Body of pancreas (tissue), 4 donors: ENCODE results near the gene ANKMY1. TPM values are rescaled to one million over a fixed set of nuclear protein-coding genes. Genes with fewer than 3 reads are reported as not detected.

ENCODE experiments used
- ATAC-seq: fragments of 150-250 bp; one replicate; pipeline ENCODE4 v1.9.1; 2016
- DNase-seq, 4 donors: peaks; one replicate each; pipeline ENCODE4 v3.0.0-alpha.2; 2019
- H3K27ac ChIP-seq, 4 donors: fragments of 200-600 bp; sonication (generic); 1 replicate in 3 of 4; 2 replicates in 1 of 4; pipeline versions ENCODE4 v1.5.1 to v1.6.1; 2016 to 2019; ENCODE audit warnings: mild to moderate bottlenecking in 1 of 4, mixed read lengths in 1 of 4, moderate library complexity in 1 of 4
- H3K27me3 ChIP-seq, 2 donors: fragments of 200-600 bp; sonication (generic); one replicate each; pipeline ENCODE4 v1.6.0; 2016; ENCODE audit warnings: mild to moderate bottlenecking in 1 of 2
- H3K36me3 ChIP-seq, 2 donors: fragments of 200-600 bp; sonication (generic); replicated peaks in 1 of 2; 2 replicates each; pipeline ENCODE4 v1.5.1; 2016; ENCODE audit warnings: low read depth in 2 of 2; ENCODE audit not compliant: insufficient read depth in 1 of 2
- H3K4me1 ChIP-seq: fragments of 200-600 bp; sonication (generic); one replicate; pipeline ENCODE4 v1.6.0; 2016
- H3K4me3 ChIP-seq, 2 donors: fragments of 200-600 bp; sonication (generic); 1 replicate in 1 of 2; 2 replicates in 1 of 2; pipeline ENCODE4 v1.5.1; 2016 to 2019
- H3K9me3 ChIP-seq, 3 donors: fragments of 200-600 bp; sonication (generic); 1 replicate in 2 of 3; 2 replicates in 1 of 3; pipeline ENCODE4 v1.5.1; 2016
- POLR2A ChIP-seq, 3 donors: fragments of 450-650 bp; IDR thresholded peaks; one replicate each; pipeline ENCODE4 v1.6.1; 2016; ENCODE audit warnings: antibody characterized with exemption in 3 of 3, mild to moderate bottlenecking in 2 of 3
- WGBS, 2 donors: methylation state at CpG; one replicate each; pipeline ENCODE4 v1.1.5; 2017; 5-methylcytosine and 5-hydroxymethylcytosine counted together
- intact Hi-C: fragments of 100-400 bp; cut with DNase I; formaldehyde crosslinking; loops from one replicate; pipeline ENCODE4 v1.15.1; 2023
- total RNA-seq, 2 donors: library from RNA; depleted of rRNA; stranded (reverse); fragments of >200 nt; gene quantifications; one replicate each; pipeline ENCODE4 v1.1.0, GENCODE V29; 2016
- TF ChIP-seq, protein P1 (sequence below), 7 experiments: fragments of 450-650 bp in 4 of 7; fragments of 200-600 bp in 3 of 7; sonication (generic) in 3 of 7; IDR thresholded peaks; one replicate each; pipeline ENCODE4 v1.5.1; 2016 to 2019; ENCODE audit warnings: antibody characterized with exemption in 7 of 7

ANKMY1 gene
- total RNA-seq, 2 donors from 2014 or later, result 17.9 to 26.0 TPM

DNA sequence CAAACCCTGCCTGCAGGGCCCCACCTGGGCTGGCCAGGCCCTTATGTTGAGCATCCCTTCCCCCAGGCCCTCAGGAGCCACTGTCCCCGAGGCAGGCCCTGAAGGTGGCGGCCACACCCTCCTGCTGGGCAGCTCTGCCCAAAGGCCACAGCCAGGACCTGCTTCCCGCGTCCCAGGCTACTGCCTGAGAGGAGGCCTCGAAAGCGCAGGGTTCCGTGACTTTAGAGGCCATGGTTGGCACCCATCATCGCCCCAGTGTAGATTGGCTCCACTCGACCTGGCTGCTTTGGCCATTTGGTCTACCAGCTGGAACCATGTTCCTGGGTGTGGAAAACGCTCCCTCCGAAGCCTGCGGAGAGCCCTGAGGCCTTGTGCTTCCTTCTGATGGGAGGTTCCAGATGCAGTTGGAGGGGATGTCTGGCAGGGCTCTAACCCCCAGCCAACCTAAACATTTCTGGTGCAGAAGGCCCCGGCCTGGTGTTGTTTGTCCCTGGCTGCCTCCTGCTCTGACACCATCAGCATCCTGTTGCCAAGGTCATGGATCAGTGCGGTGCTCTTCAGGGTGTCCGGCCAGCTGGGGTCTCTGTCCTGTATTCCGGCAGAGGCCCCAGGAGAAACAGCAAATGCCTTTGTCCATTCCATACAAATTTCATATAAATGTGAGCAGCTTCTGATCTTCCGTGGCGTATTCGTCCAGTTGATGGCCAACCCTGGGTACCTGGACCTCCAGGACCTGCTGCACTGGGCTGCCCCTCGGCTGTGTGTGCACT, 43.5 kb upstream of the ANKMY1 start:
- WGBS, 2 donors, result 62 to 88% methylated on average over 5 to 19 of the region's 20 CpGs
- intact Hi-C loops, result no loop called here

DNA sequence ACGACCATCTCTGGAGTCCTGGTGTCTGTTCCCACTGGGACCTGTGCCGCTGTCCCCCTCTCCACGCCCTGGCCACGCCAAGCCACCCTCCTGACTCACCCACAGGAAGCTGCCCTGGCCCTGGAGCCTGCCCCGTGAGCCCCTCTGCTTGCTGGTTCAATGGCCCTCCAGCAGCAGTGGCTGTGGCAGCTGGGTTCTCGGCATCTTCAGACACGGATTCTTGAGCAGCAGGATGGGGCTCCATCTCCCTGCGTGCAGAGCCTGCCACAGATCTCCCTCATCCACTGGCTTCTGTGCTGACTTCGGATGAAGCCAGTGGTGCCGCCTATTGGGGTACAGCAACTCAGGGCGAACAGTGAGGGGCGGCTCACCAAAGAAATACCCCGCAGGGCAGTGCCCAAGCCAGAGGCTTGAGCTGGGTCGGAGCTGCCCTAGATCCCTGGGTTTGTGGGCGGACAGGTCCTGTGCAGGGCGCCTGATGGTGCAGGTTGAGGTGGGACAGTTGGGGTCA, 42.7 kb upstream of the ANKMY1 start:
- H3K36me3 ChIP-seq, result peaks cover 0 to 6% of the 10 kb centered on the region in 2 donors
- no peak for ATAC-seq
- H3K9me3 ChIP-seq, result no peaks in the 10 kb centered on the region
- intact Hi-C loops, result no loop called here
- H3K27me3 ChIP-seq, result no peaks in the 10 kb centered on the region
- no peak for TF ChIP-seq POLR2A (IDR thresholded peaks at IDR 0.05)
- TF ChIP-seq, protein P1, sequence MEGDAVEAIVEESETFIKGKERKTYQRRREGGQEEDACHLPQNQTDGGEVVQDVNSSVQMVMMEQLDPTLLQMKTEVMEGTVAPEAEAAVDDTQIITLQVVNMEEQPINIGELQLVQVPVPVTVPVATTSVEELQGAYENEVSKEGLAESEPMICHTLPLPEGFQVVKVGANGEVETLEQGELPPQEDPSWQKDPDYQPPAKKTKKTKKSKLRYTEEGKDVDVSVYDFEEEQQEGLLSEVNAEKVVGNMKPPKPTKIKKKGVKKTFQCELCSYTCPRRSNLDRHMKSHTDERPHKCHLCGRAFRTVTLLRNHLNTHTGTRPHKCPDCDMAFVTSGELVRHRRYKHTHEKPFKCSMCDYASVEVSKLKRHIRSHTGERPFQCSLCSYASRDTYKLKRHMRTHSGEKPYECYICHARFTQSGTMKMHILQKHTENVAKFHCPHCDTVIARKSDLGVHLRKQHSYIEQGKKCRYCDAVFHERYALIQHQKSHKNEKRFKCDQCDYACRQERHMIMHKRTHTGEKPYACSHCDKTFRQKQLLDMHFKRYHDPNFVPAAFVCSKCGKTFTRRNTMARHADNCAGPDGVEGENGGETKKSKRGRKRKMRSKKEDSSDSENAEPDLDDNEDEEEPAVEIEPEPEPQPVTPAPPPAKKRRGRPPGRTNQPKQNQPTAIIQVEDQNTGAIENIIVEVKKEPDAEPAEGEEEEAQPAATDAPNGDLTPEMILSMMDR (IDR thresholded peaks at IDR 0.05), result no peak
- peaks cover 9% of the 10 kb centered on the region for H3K4me1 ChIP-seq
- H3K27ac ChIP-seq, result no peak overlapping the region
- WGBS, 2 donors, result 92 to 93% methylated on average over 12 to 16 of the region's 16 CpGs
- peak in 2 of 4 donors; percentile 4 to 10 for DNase-seq
- H3K4me3 ChIP-seq, result no peak overlapping the region

More for the DNA sequence above, 43.5 kb upstream of the ANKMY1 start:
- Histone ChIP-seq H3K9me3 (no peaks in the 10 kb centered on the region), H3K4me3 (no peak overlapping the region), H3K27me3 (no peaks in the 10 kb centered on the region), H3K36me3 (peaks cover 0 to 6% of the 10 kb centered on the region in 2 donors), H3K4me1 (peaks cover 9% of the 10 kb centered on the region), H3K27ac (no peak overlapping the region)
- no peak for TF ChIP-seq POLR2A (IDR thresholded peaks at IDR 0.05)
- TF ChIP-seq, protein P1 (IDR thresholded peaks at IDR 0.05), result no peak
- DNase-seq, result no peak
- no peak for ATAC-seq

DNA sequence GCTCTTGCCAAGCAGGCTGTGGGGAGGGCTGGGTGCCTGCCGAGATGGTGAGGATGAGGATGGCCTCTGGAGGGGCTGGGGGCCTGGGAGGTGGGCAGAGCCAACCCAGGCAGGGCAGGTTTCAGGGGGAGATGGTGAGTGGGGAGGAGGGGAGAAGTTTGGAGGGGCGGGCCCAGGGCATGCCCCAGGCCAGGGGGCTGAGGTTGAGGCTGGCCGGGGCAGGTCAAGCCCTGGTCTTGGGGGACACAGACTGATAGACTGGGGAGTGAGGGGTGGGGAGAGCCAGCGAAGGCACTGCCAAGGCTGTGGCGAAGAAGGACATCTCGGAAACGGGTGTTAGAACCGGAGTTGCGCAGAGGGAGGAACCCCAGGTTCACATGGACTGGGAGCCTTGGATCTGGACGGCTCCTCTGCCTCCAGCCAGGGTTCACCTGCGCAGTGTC, 41.4 kb upstream of the ANKMY1 start:
- no peak for DNase-seq

DNA sequence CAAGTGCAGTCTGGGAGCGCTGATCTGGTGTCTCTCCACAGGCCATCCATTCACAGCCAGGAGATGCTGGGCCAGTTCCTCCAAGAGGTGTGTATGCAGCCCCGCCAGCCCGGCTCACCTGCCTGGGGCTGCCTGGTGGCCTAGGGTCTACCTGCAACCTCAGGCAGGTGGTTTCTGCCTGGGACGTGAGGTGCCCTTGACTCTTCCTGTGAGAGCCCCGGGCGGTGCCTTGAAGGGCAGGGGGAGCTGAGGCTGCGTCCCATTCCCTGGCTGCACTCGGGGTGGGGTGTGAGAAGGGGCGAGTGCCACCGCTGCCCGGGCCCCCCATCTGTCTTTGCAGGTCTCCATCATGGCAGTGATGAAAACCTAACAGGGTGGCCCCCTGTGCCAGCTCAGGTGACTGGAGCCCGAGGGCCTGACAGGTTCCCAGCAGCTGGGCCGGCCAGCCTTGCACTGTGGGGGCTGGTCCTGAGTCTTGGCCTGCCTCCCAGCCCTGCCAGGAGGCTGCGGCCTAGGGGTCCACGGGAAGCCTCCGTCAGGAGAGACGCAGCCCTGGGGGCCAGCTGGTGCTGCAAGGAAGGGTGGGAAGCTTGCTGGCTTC, 40.6 kb upstream of the ANKMY1 start:
- intact Hi-C loops, result no loop called here
- no peaks in the 10 kb centered on the region for H3K9me3 ChIP-seq
- ATAC-seq, result no peak
- no peak overlapping the region for H3K4me3 ChIP-seq
- TF ChIP-seq, protein P1 (IDR thresholded peaks at IDR 0.05), result no peak
- TF ChIP-seq POLR2A (IDR thresholded peaks at IDR 0.05), result no peak
- peaks cover 0 to 6% of the 10 kb centered on the region in 2 donors for H3K36me3 ChIP-seq
- 97 to 99% methylated on average over 6 to 14 of the region's 17 CpGs for WGBS, 2 donors
- DNase-seq, result no peak
- no peaks in the 10 kb centered on the region for H3K4me1 ChIP-seq
- no peak overlapping the region for H3K27ac ChIP-seq
- H3K27me3 ChIP-seq, result no peaks in the 10 kb centered on the region

More for the DNA sequence above, 41.4 kb upstream of the ANKMY1 start:
- intact Hi-C loops, result no loop called here
- Histone ChIP-seq H3K4me3 (no peak overlapping the region), H3K27ac (no peak overlapping the region), H3K27me3 (no peaks in the 10 kb centered on the region), H3K9me3 (no peaks in the 10 kb centered on the region), H3K36me3 (peaks cover 0 to 6% of the 10 kb centered on the region in 2 donors), H3K4me1 (peaks cover 3% of the 10 kb centered on the region)
- no peak for TF ChIP-seq POLR2A (IDR thresholded peaks at IDR 0.05)
- TF ChIP-seq, protein P1 (IDR thresholded peaks at IDR 0.05), result no peak
- ATAC-seq, result no peak
- 92 to 93% methylated on average over 11 of the region's 11 CpGs for WGBS, 2 donors
